Cerebellar cortex (tissue), 1 donor: Measurements from ENCODE around the gene OPCML.

Experiments used
- DNase-seq: peaks from one replicate; pipeline ENCODE4 v3.0.0-alpha.2; 2015; ENCODE audit warnings: low spot score

The OPCML gene

DNA sequence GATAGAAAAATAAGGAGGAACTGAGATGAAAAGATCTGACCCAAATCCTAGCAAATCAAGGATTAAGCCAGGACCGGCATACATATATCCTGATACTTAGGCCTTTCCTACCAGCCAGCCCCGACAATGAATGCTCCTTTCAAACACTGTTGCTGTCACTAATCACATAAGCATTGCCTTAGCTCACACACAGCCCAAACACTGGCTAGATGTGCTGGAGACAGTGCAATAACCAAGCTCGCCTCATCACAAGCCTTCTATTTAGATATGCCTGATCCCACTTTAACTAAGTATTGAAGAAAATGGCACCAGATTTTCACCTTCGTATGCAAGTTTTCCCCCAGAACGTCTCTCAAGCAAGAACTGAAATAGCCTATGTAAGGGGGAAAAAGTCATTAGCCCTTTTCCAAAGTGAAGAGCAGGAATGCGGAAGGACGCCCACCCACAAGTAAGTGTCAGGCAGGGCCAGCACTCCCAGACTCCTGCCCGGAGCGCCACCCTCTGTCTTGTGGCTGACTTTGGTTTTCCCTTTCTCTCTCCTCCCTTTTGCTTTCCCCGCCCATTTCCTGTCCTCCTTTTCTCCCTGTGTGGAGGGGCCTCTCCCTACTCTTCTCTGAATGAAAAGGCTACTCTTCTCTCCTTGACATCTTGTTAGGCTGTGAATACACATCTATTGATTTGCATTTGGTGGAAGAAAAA is 8.9 kb upstream of the OPCML start:
- no peak for DNase-seq

DNA sequence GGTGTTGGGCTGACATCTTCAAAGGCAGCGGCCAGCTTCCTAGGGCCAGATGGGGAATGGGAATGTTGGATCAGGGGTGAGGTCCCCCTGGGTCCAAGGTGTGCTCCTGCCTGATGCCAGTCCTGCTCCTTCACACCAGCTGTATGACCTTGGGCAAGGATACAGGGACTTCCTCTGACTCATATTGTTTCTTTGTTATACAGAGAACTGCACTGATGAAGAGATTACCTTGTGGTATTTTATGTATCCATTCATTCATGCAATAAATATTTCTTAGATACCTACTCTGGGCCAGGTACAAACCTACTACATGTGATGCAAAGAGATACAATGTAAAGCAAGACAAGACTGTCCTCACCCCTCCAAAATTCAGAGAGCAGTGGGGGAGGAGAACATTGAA is 3.9 kb upstream of the OPCML start:
- DNase-seq, result no peak

- no peak for DNase-seq
These were observed 904 bp upstream of the OPCML start for GRCh38 chr11:133533205-133533604.

DNA sequence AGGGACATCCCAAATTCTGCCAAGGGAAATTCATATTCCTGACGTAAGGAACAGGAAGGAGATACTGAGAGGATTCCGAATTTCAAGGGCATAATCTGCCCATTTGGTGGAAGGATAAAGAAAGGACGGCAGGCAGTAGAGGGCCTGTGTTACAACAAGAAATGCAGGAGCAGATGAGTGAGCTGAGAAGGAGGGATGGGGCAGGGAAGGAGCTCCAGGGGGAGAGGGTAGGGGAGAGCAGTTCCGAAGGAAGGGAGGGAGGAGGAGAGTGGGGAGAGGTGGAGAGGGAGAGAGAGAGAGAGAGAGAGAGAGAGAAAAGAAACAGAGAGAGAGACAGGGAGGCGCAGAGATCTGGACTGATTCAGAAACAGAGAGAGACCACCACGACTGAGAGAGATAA is 843 bp downstream of the OPCML start:
- no peak for DNase-seq

- DNase-seq, result no peak
These were observed 1.8 kb downstream of the OPCML start for GRCh38 chr11:133530501-133530835.

DNA sequence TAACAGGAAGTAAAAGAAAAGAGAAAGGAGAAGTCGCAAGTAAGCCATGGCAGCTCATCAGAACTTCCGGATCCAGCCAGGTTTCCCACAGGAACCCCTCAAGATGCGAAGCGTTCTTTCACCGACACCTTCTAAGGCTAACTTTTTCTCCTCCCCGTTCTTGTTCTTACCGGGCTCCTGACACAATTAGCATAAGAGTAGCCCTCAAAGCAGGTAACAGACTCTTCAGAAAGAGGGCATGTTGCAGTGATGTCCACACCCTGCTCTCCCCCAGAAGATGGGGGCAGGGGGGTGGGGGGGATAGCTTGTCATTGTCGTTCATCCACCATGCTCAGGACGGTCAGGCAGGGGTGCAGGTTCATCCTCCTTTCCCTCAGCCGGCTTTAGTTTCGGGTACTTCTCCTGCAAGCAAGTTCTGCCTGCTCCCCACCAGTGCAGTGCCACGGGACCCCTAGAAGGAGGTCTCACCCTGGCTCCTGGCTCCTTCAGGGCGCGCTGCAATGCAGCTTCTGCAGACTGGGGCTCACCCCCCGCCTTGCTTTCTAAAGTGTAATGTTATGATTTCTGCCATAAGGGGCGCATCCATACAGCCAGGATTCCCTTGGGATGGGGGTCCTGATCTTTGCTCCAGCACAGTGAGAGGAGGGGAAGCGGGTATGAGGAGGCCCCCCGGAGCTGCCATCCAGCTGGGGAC is 2.3 kb downstream of the OPCML start:
- DNase-seq, result no peak

DNA sequence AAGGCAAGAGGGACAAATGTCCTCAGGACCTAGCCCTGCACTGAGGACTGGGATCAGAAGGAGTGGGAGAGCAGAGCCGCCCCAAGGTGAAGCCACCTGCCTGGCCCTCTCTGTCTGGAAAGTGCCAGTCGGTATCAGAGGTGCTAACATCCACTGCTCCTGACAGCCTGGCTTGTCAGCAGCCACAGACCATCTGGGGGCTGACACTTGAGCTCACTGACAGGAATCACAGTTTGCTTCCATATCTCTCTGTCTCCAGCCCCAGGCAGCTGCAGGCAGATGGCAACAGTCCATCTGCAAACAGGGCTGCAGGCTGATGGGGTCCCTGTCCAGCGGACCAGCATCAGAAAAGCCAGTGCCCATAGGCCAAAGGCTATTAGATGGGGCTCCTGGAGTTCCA is 5.5 kb downstream of the OPCML start:
- DNase-seq, result no peak

GRCh38 chr11:133525976-133526375 is 6.3 kb downstream of the OPCML start:
- DNase-seq, result no peak

DNA sequence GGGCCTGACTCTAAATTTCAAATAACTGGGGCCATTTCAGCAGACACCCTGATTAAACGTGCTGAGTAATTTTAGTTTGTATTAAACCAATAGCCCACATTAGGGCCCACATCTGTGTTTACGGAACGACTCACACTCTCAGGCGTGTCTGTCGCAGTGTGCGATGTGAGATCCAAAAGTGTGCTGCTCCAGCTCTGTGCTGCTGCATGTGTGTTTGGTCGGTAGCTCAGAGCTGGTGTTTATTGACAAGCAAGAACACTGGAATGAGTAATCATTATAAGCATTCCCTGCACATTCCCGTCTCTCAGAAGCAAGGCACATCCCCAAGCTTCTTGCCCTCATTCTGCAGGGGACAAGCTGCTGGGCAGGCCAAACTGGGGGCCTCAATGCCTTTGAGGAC is 7.8 kb downstream of the OPCML start:
- no peak for DNase-seq

- no peak for DNase-seq
These were observed 10.0 kb downstream of the OPCML start for GRCh38 chr11:133522344-133522743.

GRCh38 chr11:133521502-133521901 is 10.8 kb downstream of the OPCML start:
- no peak for DNase-seq

GRCh38 chr11:133520707-133521106 is 11.6 kb downstream of the OPCML start:
- DNase-seq, result no peak

GRCh38 chr11:133519560-133519959 is 12.7 kb downstream of the OPCML start:
- DNase-seq, result no peak

GRCh38 chr11:133518702-133519264 is 13.5 kb downstream of the OPCML start:
- DNase-seq, result no peak

- no peak for DNase-seq
These were observed 15.5 kb downstream of the OPCML start for GRCh38 chr11:133516845-133517244.

GRCh38 chr11:133515107-133515506 is 17.2 kb downstream of the OPCML start:
- no peak for DNase-seq

GRCh38 chr11:133509924-133510697 is 22.2 kb downstream of the OPCML start:
- no peak for DNase-seq

GRCh38 chr11:133508468-133508867 is 23.8 kb downstream of the OPCML start:
- no peak for DNase-seq

DNA sequence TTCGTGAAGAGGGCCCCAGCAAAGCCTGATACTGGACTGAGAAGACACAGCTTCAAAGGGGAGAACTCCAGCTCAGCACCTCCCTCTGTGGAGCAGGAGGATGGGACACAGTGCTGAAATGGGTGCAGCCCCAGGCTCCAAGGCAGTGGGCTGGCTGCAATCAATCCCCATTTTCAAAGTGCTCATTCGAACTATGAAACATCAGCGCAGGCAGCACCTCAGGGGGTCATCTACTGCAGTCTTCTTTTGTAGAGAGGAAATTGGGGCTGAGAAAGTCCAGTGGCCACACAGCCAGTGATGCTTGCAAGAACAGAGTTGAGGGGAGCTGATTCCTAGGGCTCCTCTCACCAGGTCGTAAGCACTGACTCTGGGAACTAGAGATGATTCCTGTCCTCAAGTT is 25.1 kb downstream of the OPCML start:
- DNase-seq, result no peak

GRCh38 chr11:133506551-133507094 is 25.7 kb downstream of the OPCML start:
- DNase-seq, result no peak

GRCh38 chr11:133506023-133506422 is 26.3 kb downstream of the OPCML start:
- DNase-seq, result no peak

GRCh38 chr11:133504906-133505305 is 27.4 kb downstream of the OPCML start:
- DNase-seq, result no peak

GRCh38 chr11:133503776-133504175 is 28.5 kb downstream of the OPCML start:
- DNase-seq, result no peak
